B cell (primary cell): ENCODE measurements around the gene CPNE1. TPM values are rescaled to one million over a fixed set of nuclear protein-coding genes. Genes with fewer than 3 reads are reported as not detected.

Experiments used
- ATAC-seq: fragments of 200-7000 bp; cut with Tn5 transposase; one replicate; pipeline ENCODE4 v1.10.0; 2021; ENCODE audit warnings: low read depth, mild to moderate bottlenecking, moderate number of reproducible peaks, moderate library complexity
- CTCF ChIA-PET: fragments of 350-600 bp; sonication (Branson Sonifier 250); formaldehyde crosslinking; loops from one replicate; lab custom pipeline; 2021; ENCODE audit warnings: antibody characterized with exemption, inconsistent platforms; lab: Charles Lee
- POLR2A ChIA-PET: fragments of 350-600 bp; sonication (Branson Sonifier 250); formaldehyde crosslinking; loops from one replicate; lab custom pipeline; 2021; ENCODE audit warnings: antibody characterized with exemption; lab: Charles Lee
- DNase-seq: peaks from one replicate; pipeline ENCODE4 v3.0.0; 2013
- H2AFZ ChIP-seq: 2 replicates; pipeline ENCODE4 v1.6.1; 2012; ENCODE audit warnings: mild to moderate bottlenecking, low read depth, low read length; ENCODE audit not compliant: insufficient read depth, poor library complexity, severe bottlenecking
- H3K27ac ChIP-seq, 2 donors: 1 replicate in 1 of 2; 2 replicates in 1 of 2; pipeline ENCODE4 v1.5.1; 2012 to 2013; ENCODE audit warnings: low read length in 2 of 2, mild to moderate bottlenecking in 2 of 2, moderate library complexity in 1 of 2
- H3K27me3 ChIP-seq, 4 experiments: fragments of 200-600 bp in 1 of 4; sonication (generic) in 1 of 4; replicated peaks in 1 of 4; 1 replicate in 2 of 4; 2 replicates in 2 of 4; pipeline versions ENCODE4 v1.6.1 to v1.7.0; 2013 to 2016; ENCODE audit warnings: low read length in 3 of 4, mild to moderate bottlenecking in 2 of 4, mixed read lengths in 1 of 4, moderate library complexity in 1 of 4; ENCODE audit not compliant: insufficient read depth in 4 of 4, control insufficient read depth in 3 of 4; ENCODE audit errors: control extremely low read depth in 1 of 4
- H3K36me3 ChIP-seq, 2 experiments: replicated peaks in 1 of 2; 1 replicate in 1 of 2; 2 replicates in 1 of 2; pipeline versions ENCODE4 v1.6.1 to v1.7.1; 2013; ENCODE audit warnings: low read length in 1 of 2; ENCODE audit not compliant: insufficient read depth in 2 of 2, control insufficient read depth in 1 of 2; ENCODE audit errors: control extremely low read depth in 1 of 2, extremely low read depth in 1 of 2
- H3K4me1 ChIP-seq, 2 donors: fragments of 200-600 bp in 1 of 2; sonication (generic) in 1 of 2; 1 replicate in 1 of 2; 2 replicates in 1 of 2; pipeline versions ENCODE4 v1.5.1 to v1.6.1; 2013 to 2017; ENCODE audit warnings: low read length in 2 of 2; ENCODE audit not compliant: control insufficient read depth in 2 of 2, insufficient read depth in 2 of 2
- H3K4me2 ChIP-seq: replicated peaks from 2 replicates; pipeline ENCODE3; 2012; ENCODE audit warnings: mild to moderate bottlenecking, low read depth, low read length; ENCODE audit not compliant: poor library complexity, severe bottlenecking
- H3K4me3 ChIP-seq, 5 experiments: fragments of 200-600 bp in 1 of 5; sonication (generic) in 1 of 5; 1 replicate in 3 of 5; 2 replicates in 2 of 5; pipeline versions ENCODE4 v1.5.1 to v1.7.0; 2011 to 2016; ENCODE audit warnings: low read length in 4 of 5, mild to moderate bottlenecking in 4 of 5, low read depth in 2 of 5, control low read depth in 1 of 5, moderate library complexity in 1 of 5; ENCODE audit not compliant: insufficient read depth in 1 of 5; ENCODE audit errors: control extremely low read depth in 1 of 5, extremely low read depth in 1 of 5
- H3K79me2 ChIP-seq: fragments of 200-600 bp; sonication (generic); one replicate; pipeline ENCODE4 v1.6.0; 2016; ENCODE audit warnings: low read length; ENCODE audit not compliant: control insufficient read depth, insufficient read depth
- H3K9ac ChIP-seq: fragments of 200-600 bp; sonication (generic); 2 replicates; pipeline ENCODE4 v1.6.1; 2017; ENCODE audit warnings: mild to moderate bottlenecking, low read length, moderate library complexity
- H3K9me3 ChIP-seq, 3 donors: one replicate each; pipeline versions ENCODE4 v1.6.1 to v1.7.1; 2013; ENCODE audit warnings: low read length in 2 of 3; ENCODE audit not compliant: control insufficient read depth in 2 of 3, insufficient read depth in 1 of 3; ENCODE audit errors: control extremely low read depth in 1 of 3
- H4K20me1 ChIP-seq: 2 replicates; pipeline ENCODE4 v1.6.0; 2012; ENCODE audit warnings: mild to moderate bottlenecking, low read length; ENCODE audit not compliant: insufficient read depth, control insufficient read depth, poor library complexity, severe bottlenecking
- H3K27ac Mint-ChIP-seq: one replicate; pipeline ENCODE4 v1.8.0; 2021; ENCODE audit warnings: mixed read lengths
- H3K27me3 Mint-ChIP-seq: one replicate; pipeline ENCODE4 v1.8.0; 2021; ENCODE audit warnings: mixed read lengths
- H3K4me1 Mint-ChIP-seq: one replicate; pipeline ENCODE4 v1.8.0; 2021; ENCODE audit warnings: mixed read lengths
- H3K4me3 Mint-ChIP-seq: one replicate; pipeline ENCODE4 v1.8.0; 2021; ENCODE audit warnings: mixed read lengths
- H3K9me3 Mint-ChIP-seq: one replicate; pipeline ENCODE4 v1.8.0; 2022; ENCODE audit warnings: mixed read lengths; ENCODE audit not compliant: insufficient read depth
- CTCF ChIP-seq: fragments of 200-600 bp; IDR thresholded peaks from one replicate; pipeline ENCODE4 v1.8.0; 2022; ENCODE audit warnings: antibody characterized with exemption, mild to moderate bottlenecking
- EZH2 ChIP-seq: IDR thresholded peaks from 2 replicates; pipeline ENCODE4 v1.6.1; 2012; ENCODE audit warnings: borderline replicate concordance, low read depth, mild to moderate bottlenecking, moderate library complexity, low read length; ENCODE audit not compliant: insufficient read depth, poor library complexity, severe bottlenecking
- WGBS: methylation state at CpG from one replicate; pipeline ENCODE4 v1.1.5; 2013; ENCODE audit warnings: missing lambda C conversion rate; ENCODE audit not compliant: insufficient coverage; 5-methylcytosine and 5-hydroxymethylcytosine counted together
- intact Hi-C: fragments of 100-400 bp; cut with micrococcal nuclease; formaldehyde crosslinking; loops from one replicate; pipeline ENCODE4 v1.10.0; 2022
- polyA plus RNA-seq: library from polyadenylated mRNA; depleted of rRNA; stranded (reverse); fragments of >200 nt; gene quantifications from 2 replicates; pipeline ENCODE4 v1.2.3, GENCODE V29; 2012
- total RNA-seq, 2 donors: library from RNA; stranded (reverse); fragments of 120-200 nt in 1 of 2; gene quantifications; 1 replicate in 1 of 2; 2 replicates in 1 of 2; pipeline versions ENCODE4 v1.2.3 to v1.2.4, GENCODE V29; 2013 to 2022

Gene CPNE1
- total and polyA plus RNA-seq, 2 donors (not counting 1 experiment from before 2014, with no cell fraction given) = 321 to 323 TPM

- Mint-ChIP-seq H3K27me3 (no peaks in the 10 kb centered on the region), H3K4me3 (peak overlapping the region; percentile 95), H3K27ac (peak overlapping the region; percentile 61), H3K9me3 (no peaks in the 10 kb centered on the region), H3K4me1 (peaks cover 38% of the 10 kb centered on the region)
- no peak for ATAC-seq
- peak overlapping the region; percentile 76 for H3K9ac ChIP-seq
- no peaks in the 10 kb centered on the region for H3K79me2 ChIP-seq
- H3K4me2 ChIP-seq = peak overlapping the region; percentile 100
- POLR2A ChIA-PET = interaction anchor here (0.6 to 4.6 kb wide), 6 partner anchors 47 to 626 kb away, joined by 3 to 38 read pairs (median 4); partner anchors contain the start of genes CPNE1, PHF20, RBM12 and RBM39
- peaks cover 8% of the 10 kb centered on the region for H4K20me1 ChIP-seq
- peak; percentile 78 for DNase-seq
- H2AFZ ChIP-seq = peak overlapping the region; percentile 67
- CTCF ChIA-PET = interaction anchor here (1.2 to 2.6 kb wide), 7 partner anchors 17 to 154 kb away, joined by 3 to 20 read pairs (median 6); partner anchors contain the start of genes NFS1 and ROMO1
- H3K36me3 ChIP-seq = no peaks in the 10 kb centered on the region
- peak overlapping the region; percentile 4 to 74 (median 58) for H3K4me3 ChIP-seq
- peaks cover 0 to 5% (median 2%) of the 10 kb centered on the region in 4 experiments for H3K27me3 ChIP-seq
- peaks cover 23 to 40% of the 10 kb centered on the region in 2 donors for H3K4me1 ChIP-seq
- 12% methylated on average over 20 of the region's 22 CpGs for whole genome bisulfite sequencing
- peaks cover 0 to 5% (median 0%) of the 10 kb centered on the region in 3 donors for H3K9me3 ChIP-seq
- no peak overlapping the region for H3K27ac ChIP-seq
- no peak for TF ChIP-seq CTCF
- TF ChIP-seq EZH2 = no peak
- intact Hi-C loops = loop anchor here (2.0 to 5.0 kb wide), 4 partner anchors 125 to 470 kb away; partner anchors contain the start of genes EDEM2 and UQCC1
Measured at GRCh38 chr20:35617397-35618262, 47.1 kb downstream of the CPNE1 start.
